GM21360 (cell line): Measurements from ENCODE around the gene PSTK.
A peak's percentile ranks its signal among the peaks of the same experiment; 100 is the strongest.

Experiments
- ATAC-seq: cut with Tn5 transposase; IDR thresholded peaks from one replicate; pipeline ENCODE4 v1.9.1; 2021; ENCODE audit warnings: mild to moderate bottlenecking, moderate library complexity; ENCODE audit not compliant: unreplicated experiment

Gene PSTK

GRCh38 chr10:122980209-122981065 lies at the start of gene PSTK:
PSTK (plus strand) TSS chr10:122980401; CDS start chr10:122980480, 79 bp downstream.
- peak; percentile 98 for ATAC-seq

- no peak for ATAC-seq
Observed at GRCh38 chr10:122931088-122931906, 48.9 kb upstream of the PSTK start.

- ATAC-seq, result no peak
Observed at GRCh38 chr10:122939133-122939855, 40.9 kb upstream of the PSTK start.

GRCh38 chr10:122939856-122940543 lies 40.2 kb upstream of the PSTK start:
- no peak for ATAC-seq

GRCh38 chr10:122949296-122949695 lies 30.9 kb upstream of the PSTK start:
- no peak for ATAC-seq

GRCh38 chr10:122953902-122954730 lies 26.1 kb upstream of the PSTK start, which contains the start of gene C10orf88:
C10orf88 (minus strand) TSS chr10:122954227; CDS start chr10:122954178, 49 bp downstream.
- ATAC-seq, result peak; percentile 99

- ATAC-seq, result no peak
Observed at GRCh38 chr10:122954731-122955050, 25.5 kb upstream of the PSTK start.

GRCh38 chr10:122955892-122956291 lies 24.3 kb upstream of the PSTK start:
- ATAC-seq, result no peak

GRCh38 chr10:122957474-122957873 lies 22.7 kb upstream of the PSTK start:
- no peak for ATAC-seq

- ATAC-seq, result no peak
Observed at GRCh38 chr10:122962405-122962804, 17.8 kb upstream of the PSTK start.

GRCh38 chr10:122966879-122967278 lies 13.3 kb upstream of the PSTK start:
- no peak for ATAC-seq

GRCh38 chr10:122968698-122969097 lies 11.5 kb upstream of the PSTK start:
- ATAC-seq, result no peak

GRCh38 chr10:122974023-122974422 lies 6.2 kb upstream of the PSTK start:
- ATAC-seq, result no peak

GRCh38 chr10:122974543-122975064 lies 5.6 kb upstream of the PSTK start:
- no peak for ATAC-seq

GRCh38 chr10:122981066-122981464 lies 864 bp downstream of the PSTK start:
- ATAC-seq, result no peak

- no peak for ATAC-seq
Observed at GRCh38 chr10:122983898-122984297, 3.7 kb downstream of the PSTK start.

GRCh38 chr10:122984708-122985107 lies 4.5 kb downstream of the PSTK start:
- ATAC-seq, result no peak

- ATAC-seq, result no peak
Observed at GRCh38 chr10:122986335-122986734, 6.1 kb downstream of the PSTK start.

GRCh38 chr10:122988501-122988900 lies 8.3 kb downstream of the PSTK start:
- ATAC-seq, result no peak

- ATAC-seq, result no peak
Observed at GRCh38 chr10:122990278-122990677, 10.1 kb downstream of the PSTK start.
